GM12864 (cell line): ENCODE data around the gene LRRC4C.

Experiments
- DNase-seq: peaks from one replicate; pipeline ENCODE4 v3.0.0-alpha.2; 2011; ENCODE audit warnings: low read depth
- H3K4me3 ChIP-seq: 2 replicates; pipeline ENCODE4 v1.5.1; 2011; ENCODE audit warnings: mild to moderate bottlenecking, low read depth, low read length, control low read depth
- TF ChIP-seq, protein P1 (sequence below): IDR thresholded peaks from 2 replicates; pipeline ENCODE4 v1.5.1; 2011; ENCODE audit warnings: low read depth, mild to moderate bottlenecking, moderate library complexity, low read length, control low read depth, inconsistent platforms; ENCODE audit errors: missing control alignments

The LRRC4C gene

DNA sequence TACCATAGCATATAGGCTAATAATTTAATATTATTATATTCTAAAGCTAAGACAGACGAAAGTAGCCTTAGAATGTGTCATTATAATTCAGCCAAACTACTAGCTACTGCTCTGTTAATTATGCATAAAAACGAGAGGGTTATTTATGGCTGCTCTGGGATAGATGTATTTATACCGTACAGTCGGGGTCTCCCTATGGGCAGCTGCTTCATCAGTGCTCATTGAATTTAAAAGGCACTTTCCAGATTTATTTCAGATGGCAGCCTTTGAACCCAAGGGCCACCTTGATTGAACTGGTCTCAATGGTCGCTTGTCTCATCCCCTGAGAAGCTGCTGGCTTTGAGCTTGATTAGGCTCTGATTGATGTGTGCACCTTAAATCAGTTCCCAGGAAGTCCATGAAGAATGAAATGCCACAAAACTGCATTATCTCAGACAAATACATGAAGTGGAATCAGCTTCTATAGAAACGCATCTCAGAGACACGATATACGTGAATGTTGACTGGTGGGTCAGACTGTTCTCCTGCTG lies 377.6 kb downstream of the LRRC4C start:
- TF ChIP-seq, protein P1, sequence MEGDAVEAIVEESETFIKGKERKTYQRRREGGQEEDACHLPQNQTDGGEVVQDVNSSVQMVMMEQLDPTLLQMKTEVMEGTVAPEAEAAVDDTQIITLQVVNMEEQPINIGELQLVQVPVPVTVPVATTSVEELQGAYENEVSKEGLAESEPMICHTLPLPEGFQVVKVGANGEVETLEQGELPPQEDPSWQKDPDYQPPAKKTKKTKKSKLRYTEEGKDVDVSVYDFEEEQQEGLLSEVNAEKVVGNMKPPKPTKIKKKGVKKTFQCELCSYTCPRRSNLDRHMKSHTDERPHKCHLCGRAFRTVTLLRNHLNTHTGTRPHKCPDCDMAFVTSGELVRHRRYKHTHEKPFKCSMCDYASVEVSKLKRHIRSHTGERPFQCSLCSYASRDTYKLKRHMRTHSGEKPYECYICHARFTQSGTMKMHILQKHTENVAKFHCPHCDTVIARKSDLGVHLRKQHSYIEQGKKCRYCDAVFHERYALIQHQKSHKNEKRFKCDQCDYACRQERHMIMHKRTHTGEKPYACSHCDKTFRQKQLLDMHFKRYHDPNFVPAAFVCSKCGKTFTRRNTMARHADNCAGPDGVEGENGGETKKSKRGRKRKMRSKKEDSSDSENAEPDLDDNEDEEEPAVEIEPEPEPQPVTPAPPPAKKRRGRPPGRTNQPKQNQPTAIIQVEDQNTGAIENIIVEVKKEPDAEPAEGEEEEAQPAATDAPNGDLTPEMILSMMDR = no peak
- no peak overlapping the region for H3K4me3 ChIP-seq
- DNase-seq = no peak

DNA sequence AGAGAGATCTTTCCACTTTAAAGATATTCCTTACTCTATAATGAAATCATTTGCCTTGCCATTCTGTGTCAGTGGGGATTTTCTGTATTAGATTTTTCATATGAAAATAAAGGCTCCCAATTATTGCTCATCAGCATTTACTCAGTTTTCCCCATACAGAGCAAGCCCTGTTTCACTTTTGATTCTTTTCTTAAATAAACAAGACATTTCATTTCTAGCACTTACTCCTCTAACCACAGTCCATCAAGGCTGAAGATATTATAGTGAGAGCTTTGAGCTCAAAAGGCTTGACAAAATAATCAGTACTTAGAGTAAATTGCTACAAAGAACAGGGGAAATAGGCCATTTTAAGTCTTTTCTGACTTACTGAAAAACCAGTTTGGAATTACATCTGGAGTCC lies 385.1 kb downstream of the LRRC4C start:
- no peak for DNase-seq

DNA sequence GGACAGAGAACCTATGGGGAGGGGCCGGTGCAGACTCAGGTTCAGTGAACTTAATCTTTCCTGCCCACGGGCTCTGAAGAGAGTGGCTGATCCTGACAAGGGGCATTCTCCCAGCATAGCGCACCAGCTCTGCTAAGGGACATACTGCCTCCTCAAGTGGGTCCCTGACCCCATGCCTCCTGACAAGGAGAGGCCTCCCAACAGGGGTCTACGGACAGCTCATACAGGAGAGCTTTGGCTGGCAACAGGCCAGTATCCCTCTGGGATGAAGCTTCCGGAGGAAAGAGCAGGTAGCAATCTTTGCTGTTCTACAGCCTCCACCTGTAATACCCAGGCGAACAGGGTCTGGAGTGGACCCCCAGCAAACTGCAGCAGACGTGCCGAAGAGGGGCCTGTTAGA lies 394.0 kb downstream of the LRRC4C start:
- DNase-seq = no peak
- TF ChIP-seq, protein P1 = no peak

More for the DNA sequence above, 385.1 kb downstream of the LRRC4C start:
- TF ChIP-seq, protein P1 = no peak
- no peak overlapping the region for H3K4me3 ChIP-seq

DNA sequence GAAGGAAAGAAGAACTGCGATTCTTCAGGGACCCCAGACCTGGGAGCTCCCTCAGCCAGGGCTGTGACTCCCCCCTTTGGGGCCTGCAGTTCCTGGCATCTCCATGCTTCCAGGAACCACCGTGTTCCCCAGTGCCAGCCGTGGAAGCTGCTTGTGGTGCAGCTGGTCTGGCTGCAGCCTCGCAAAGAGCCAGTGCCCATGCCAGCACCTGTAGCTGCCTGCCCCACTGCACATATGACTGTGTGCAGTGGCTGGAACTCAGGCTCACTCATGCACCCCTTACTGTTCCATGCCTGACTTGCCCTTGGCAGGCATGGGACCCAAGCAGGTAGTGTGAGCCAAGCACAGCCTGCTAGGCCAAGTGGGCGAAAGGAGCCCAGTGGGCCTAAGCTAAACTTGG lies 401.3 kb downstream of the LRRC4C start:
- no peak for DNase-seq
- H3K4me3 ChIP-seq = no peak overlapping the region
- TF ChIP-seq, protein P1 = no peak

More for the DNA sequence above, 394.0 kb downstream of the LRRC4C start:
- no peak overlapping the region for H3K4me3 ChIP-seq

DNA sequence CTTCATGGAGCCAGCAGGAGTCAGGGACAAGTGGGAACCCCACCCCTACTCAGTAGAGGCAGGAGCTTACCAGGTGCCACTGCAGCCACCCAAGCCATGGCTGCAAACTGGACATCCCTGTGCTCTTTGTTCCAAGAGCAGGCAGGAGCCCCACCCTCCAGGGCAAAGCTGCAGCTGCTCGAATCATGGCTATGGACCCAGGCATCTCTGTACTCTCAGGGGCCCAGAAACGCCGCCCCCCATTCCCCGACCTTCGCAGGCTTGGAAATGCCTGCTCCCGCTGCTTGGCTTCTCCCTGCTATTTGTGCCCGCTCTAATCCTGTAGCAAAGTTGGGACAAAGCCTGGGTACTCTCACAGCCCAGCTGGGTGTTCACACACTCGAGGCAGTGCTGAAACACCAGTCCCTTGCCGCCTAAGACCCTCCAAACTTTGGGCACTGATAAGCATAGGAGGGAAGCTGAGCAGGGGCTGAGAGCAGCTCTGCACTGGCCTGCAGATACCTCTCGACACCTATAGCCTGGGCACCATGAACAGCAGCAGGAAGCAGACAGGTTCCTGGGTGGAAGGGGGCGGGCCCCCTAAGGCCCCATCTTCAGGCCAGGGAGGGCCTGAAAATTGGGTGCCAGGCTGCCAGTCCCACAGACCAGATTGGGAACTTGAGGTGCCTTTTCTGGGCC lies 402.4 kb downstream of the LRRC4C start:
- TF ChIP-seq, protein P1 = no peak
- no peak overlapping the region for H3K4me3 ChIP-seq
- no peak for DNase-seq

DNA sequence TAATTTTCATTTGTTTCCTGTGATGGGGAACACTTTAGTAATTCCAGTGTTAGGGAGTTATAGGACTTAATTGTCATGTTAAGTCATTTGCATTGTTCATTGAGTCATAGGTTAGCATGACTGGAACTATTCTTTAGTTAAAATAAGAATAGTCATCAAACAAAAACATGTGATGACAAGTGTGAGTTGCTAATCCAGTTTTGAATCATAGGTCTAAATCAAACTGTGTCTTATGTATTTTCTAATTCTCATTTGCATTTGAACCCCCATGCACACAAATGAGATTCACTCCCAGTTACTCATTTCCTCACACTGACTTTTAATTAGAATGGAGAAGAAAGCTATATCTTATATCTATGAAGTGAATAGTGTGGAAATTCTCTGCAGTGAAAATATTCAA lies 405.6 kb downstream of the LRRC4C start:
- no peak for DNase-seq
- no peak overlapping the region for H3K4me3 ChIP-seq
- TF ChIP-seq, protein P1 = no peak

DNA sequence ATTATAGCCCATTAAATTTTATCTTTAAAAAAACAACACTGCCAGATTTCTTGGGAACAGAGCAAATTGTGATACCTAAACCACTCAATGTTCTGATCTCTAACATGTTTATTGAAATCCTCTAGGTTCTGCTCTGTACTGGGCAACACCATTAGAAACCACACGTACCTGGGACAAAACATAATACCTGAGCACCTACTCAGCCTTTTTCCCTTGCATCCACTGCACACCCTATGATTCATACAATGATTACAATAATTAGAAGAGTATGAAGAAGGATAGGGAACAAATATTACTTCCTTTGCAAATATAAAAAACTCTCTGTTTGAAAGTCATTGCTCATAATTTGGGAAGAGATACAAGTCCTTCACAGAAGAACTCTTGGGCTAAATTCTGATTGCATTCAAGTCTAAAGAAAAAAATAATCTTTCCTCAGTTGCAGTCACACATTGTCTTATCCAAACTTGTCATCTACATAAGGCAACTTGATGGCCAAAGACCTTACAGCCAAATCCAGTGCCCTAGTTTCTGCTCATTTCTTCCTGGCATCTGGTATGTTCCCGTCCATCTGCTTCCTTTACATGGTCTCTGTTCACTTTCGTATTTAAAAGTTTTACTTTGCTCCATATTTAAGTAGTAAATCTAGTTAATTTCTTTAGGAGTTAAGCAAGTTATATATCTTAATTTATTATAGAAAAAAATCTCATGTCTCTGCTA lies 407.4 kb downstream of the LRRC4C start:
- DNase-seq = no peak
- TF ChIP-seq, protein P1 = no peak
- no peak overlapping the region for H3K4me3 ChIP-seq
